CD4-positive, alpha-beta T cell (primary cell): ENCODE measurements around the gene TNNT2. TPM values are rescaled to one million over a fixed set of nuclear protein-coding genes. Genes with fewer than 3 reads are reported as not detected.

Experiments
- ATAC-seq: fragments of 200-7000 bp; cut with Tn5 transposase; one replicate; pipeline ENCODE4 v1.10.0; 2022; ENCODE audit warnings: mild to moderate bottlenecking; ENCODE audit not compliant: poor library complexity
- CTCF ChIA-PET: fragments of 350-600 bp; sonication (Branson Sonifier 250); formaldehyde crosslinking; loops from one replicate; lab custom pipeline; 2021; ENCODE audit warnings: antibody characterized with exemption, inconsistent platforms; lab: Charles Lee
- POLR2A ChIA-PET: fragments of 350-600 bp; sonication (Branson Sonifier 250); formaldehyde crosslinking; loops from one replicate; lab custom pipeline; 2021; ENCODE audit warnings: antibody characterized with exemption, inconsistent platforms; lab: Charles Lee
- DNase-seq, 14 experiments: peaks; one replicate each; pipeline ENCODE4 v3.0.0-alpha.2; 2013 to 2020; ENCODE audit warnings: mixed read lengths in 2 of 14
- H3K27ac ChIP-seq, 2 donors: one replicate each; pipeline versions ENCODE4 v1.5.1 to v1.7.0; 2013; ENCODE audit warnings: low read length in 2 of 2, low read depth in 1 of 2, mild to moderate bottlenecking in 1 of 2
- H3K27me3 ChIP-seq, 2 experiments: 1 replicate in 1 of 2; 2 replicates in 1 of 2; pipeline versions ENCODE4 v1.6.1 to v1.7.0; 2013; ENCODE audit warnings: low read length in 2 of 2, control low read depth in 1 of 2, mild to moderate bottlenecking in 1 of 2, moderate library complexity in 1 of 2; ENCODE audit not compliant: insufficient read depth in 2 of 2, control insufficient read depth in 1 of 2
- H3K36me3 ChIP-seq: one replicate; pipeline ENCODE4 v1.6.1; 2013; ENCODE audit warnings: low read length, control low read depth; ENCODE audit not compliant: insufficient read depth
- H3K4me1 ChIP-seq: one replicate; pipeline ENCODE4 v1.6.1; 2013; ENCODE audit warnings: low read length, control low read depth; ENCODE audit not compliant: insufficient read depth
- H3K4me3 ChIP-seq: one replicate; pipeline ENCODE4 v1.5.1; 2013; ENCODE audit warnings: mild to moderate bottlenecking, low read length, moderate library complexity
- H3K9me3 ChIP-seq, 2 experiments: 1 replicate in 1 of 2; 2 replicates in 1 of 2; pipeline versions ENCODE4 v1.6.1 to v1.7.0; 2013; ENCODE audit warnings: low read length in 2 of 2, mild to moderate bottlenecking in 2 of 2, control low read depth in 1 of 2, moderate library complexity in 1 of 2; ENCODE audit not compliant: control insufficient read depth in 1 of 2, insufficient read depth in 1 of 2
- H3K27ac Mint-ChIP-seq: one replicate; pipeline ENCODE4 v1.8.0; 2020; ENCODE audit warnings: mixed read lengths
- H3K27me3 Mint-ChIP-seq: one replicate; pipeline ENCODE4 v1.8.0; 2021; ENCODE audit warnings: mixed read lengths
- H3K36me3 Mint-ChIP-seq: one replicate; pipeline ENCODE4 v1.8.0; 2021; ENCODE audit warnings: low read depth, mixed read lengths
- H3K4me1 Mint-ChIP-seq: one replicate; pipeline ENCODE4 v1.8.0; 2021; ENCODE audit warnings: low read depth, mixed read lengths
- H3K4me3 Mint-ChIP-seq: one replicate; pipeline ENCODE4 v1.8.0; 2020; ENCODE audit warnings: mild to moderate bottlenecking, mixed read lengths
- H3K9me3 Mint-ChIP-seq: one replicate; pipeline ENCODE4 v1.8.0; 2020; ENCODE audit warnings: mixed read lengths
- intact Hi-C, 2 experiments: fragments of 100-400 bp; cut with DNase I in 1 of 2; cut with micrococcal nuclease in 1 of 2; formaldehyde crosslinking; loops; one replicate each; pipeline versions ENCODE4 v1.15.1 to v1.9.0; 2023 to 2025; cut with DNase I, micrococcal nuclease
- total RNA-seq, 174 experiments: library from RNA in 2 of 174; stranded (reverse) in 2 of 174; gene quantifications; one replicate each; pipeline ENCODE4 v1.2.3 and lab custom pipeline; 2021 to 2026
- TF ChIP-seq, protein P1 (sequence below): fragments of 200-600 bp; IDR thresholded peaks from one replicate; pipeline ENCODE4 v1.8.0; 2022; ENCODE audit warnings: antibody characterized with exemption, mild to moderate bottlenecking

Gene TNNT2
- total RNA-seq, 2 experiments from 2014 or later = not detected

DNA sequence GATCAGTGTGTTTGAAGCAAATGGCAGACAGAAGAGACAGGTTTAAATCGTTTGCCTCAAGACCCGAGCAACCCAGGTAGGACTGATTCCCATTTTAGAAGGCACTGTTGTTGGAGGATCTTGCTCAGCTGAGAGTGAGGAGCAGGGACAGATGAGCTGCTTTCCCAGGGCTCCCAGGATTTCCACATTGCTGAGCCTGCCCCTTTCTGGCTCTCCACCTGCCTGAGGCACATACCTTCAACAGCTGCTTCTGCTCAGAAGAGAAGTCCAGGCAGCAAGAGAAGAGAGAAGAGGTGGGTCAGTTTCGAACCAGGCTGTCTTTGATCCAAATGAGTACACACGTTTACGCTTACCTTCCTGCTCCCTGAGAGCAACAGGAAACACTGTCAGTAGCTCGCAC lies 5.7 kb downstream of the TNNT2 start:
- DNase-seq = no peak
- H3K27me3 ChIP-seq = peaks cover 14% of the 10 kb centered on the region in 2 experiments
- CTCF ChIA-PET = no interaction called here
- no peaks in the 10 kb centered on the region for H3K36me3 ChIP-seq
- H3K27ac ChIP-seq = no peak overlapping the region
- POLR2A ChIA-PET = no interaction called here
- H3K9me3 Mint-ChIP-seq = no peaks in the 10 kb centered on the region
- no peak overlapping the region for H3K4me3 Mint-ChIP-seq
- no peaks in the 10 kb centered on the region for H3K9me3 ChIP-seq
- intact Hi-C loops = no loop called here
- H3K27me3 Mint-ChIP-seq = peaks cover 17% of the 10 kb centered on the region
- H3K36me3 Mint-ChIP-seq = no peaks in the 10 kb centered on the region
- H3K4me3 ChIP-seq = no peak overlapping the region
- H3K27ac Mint-ChIP-seq = no peak overlapping the region
- ATAC-seq = no peak
- H3K4me1 ChIP-seq = no peaks in the 10 kb centered on the region
- TF ChIP-seq, protein P1, sequence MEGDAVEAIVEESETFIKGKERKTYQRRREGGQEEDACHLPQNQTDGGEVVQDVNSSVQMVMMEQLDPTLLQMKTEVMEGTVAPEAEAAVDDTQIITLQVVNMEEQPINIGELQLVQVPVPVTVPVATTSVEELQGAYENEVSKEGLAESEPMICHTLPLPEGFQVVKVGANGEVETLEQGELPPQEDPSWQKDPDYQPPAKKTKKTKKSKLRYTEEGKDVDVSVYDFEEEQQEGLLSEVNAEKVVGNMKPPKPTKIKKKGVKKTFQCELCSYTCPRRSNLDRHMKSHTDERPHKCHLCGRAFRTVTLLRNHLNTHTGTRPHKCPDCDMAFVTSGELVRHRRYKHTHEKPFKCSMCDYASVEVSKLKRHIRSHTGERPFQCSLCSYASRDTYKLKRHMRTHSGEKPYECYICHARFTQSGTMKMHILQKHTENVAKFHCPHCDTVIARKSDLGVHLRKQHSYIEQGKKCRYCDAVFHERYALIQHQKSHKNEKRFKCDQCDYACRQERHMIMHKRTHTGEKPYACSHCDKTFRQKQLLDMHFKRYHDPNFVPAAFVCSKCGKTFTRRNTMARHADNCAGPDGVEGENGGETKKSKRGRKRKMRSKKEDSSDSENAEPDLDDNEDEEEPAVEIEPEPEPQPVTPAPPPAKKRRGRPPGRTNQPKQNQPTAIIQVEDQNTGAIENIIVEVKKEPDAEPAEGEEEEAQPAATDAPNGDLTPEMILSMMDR = no peak
- H3K4me1 Mint-ChIP-seq = no peaks in the 10 kb centered on the region

DNA sequence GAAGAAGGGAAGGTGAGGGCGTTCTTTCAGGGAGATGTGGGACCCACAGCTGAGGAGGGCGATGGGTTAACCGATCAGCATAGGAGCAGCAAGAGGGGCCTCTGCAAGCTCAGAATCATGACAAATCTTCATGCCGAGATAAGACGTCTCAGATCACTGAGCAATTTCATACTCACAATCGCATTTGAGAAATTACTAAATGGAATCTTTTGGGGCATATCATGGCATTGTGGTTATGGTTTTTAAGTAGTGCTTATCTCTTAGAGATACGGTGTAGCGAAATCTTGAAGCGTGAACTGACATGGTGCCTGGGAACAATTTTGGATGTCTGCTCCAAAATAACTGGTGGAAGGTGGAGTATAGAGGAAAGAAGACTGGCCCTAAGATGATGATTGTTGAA lies 6.2 kb downstream of the TNNT2 start:
- H3K27me3 Mint-ChIP-seq = peaks cover 17% of the 10 kb centered on the region
- POLR2A ChIA-PET = no interaction called here
- TF ChIP-seq, protein P1 = no peak
- H3K9me3 Mint-ChIP-seq = no peaks in the 10 kb centered on the region
- no peak overlapping the region for H3K27ac Mint-ChIP-seq
- no peaks in the 10 kb centered on the region for H3K36me3 Mint-ChIP-seq
- Histone ChIP-seq H3K36me3 (no peaks in the 10 kb centered on the region), H3K4me1 (no peaks in the 10 kb centered on the region), H3K27ac (no peak overlapping the region), H3K4me3 (no peak overlapping the region), H3K9me3 (no peaks in the 10 kb centered on the region), H3K27me3 (peaks cover 10 to 12% of the 10 kb centered on the region in 2 experiments)
- ATAC-seq (no peak), DNase-seq (no peak)
- H3K4me1 Mint-ChIP-seq = no peaks in the 10 kb centered on the region
- intact Hi-C loops = no loop called here
- CTCF ChIA-PET = no interaction called here
- no peak overlapping the region for H3K4me3 Mint-ChIP-seq

DNA sequence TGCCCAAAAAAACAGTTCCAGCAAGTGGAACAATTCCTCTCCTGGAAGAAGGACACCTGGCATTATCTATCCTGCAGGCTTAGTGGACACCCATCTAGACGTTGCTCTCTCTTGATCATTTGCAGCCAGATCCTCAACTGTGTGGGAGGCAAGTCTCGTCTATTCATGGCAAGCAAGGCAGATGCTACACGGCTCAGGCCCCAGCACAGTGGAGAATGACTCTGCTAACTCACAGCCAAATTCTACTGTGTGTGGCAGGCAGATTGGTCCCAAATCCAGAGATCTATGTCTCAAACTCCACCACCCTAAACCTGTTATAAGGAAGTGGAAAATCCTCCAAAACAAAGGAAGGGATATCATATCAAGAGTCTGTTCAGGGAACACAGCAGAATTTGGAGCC lies 7.0 kb downstream of the TNNT2 start:
- no peak overlapping the region for H3K4me3 Mint-ChIP-seq
- Histone ChIP-seq H3K4me1 (no peaks in the 10 kb centered on the region), H3K27ac (no peak overlapping the region), H3K27me3 (peaks cover 7 to 15% of the 10 kb centered on the region in 2 experiments), H3K36me3 (no peaks in the 10 kb centered on the region), H3K4me3 (no peak overlapping the region), H3K9me3 (no peaks in the 10 kb centered on the region)
- no peaks in the 10 kb centered on the region for H3K36me3 Mint-ChIP-seq
- ChIA-PET CTCF (no interaction called here), POLR2A (no interaction called here)
- DNase-seq = no peak
- intact Hi-C loops = no loop called here
- no peak overlapping the region for H3K27ac Mint-ChIP-seq
- peaks cover 22% of the 10 kb centered on the region for H3K27me3 Mint-ChIP-seq
- H3K4me1 Mint-ChIP-seq = no peaks in the 10 kb centered on the region
- TF ChIP-seq, protein P1 = no peak
- ATAC-seq = no peak
- no peaks in the 10 kb centered on the region for H3K9me3 Mint-ChIP-seq
